GM21717 (cell line): ENCODE results near the gene UBN1.

ENCODE experiments used
- ATAC-seq: cut with Tn5 transposase; IDR thresholded peaks from one replicate; pipeline ENCODE4 v1.9.1; 2021; ENCODE audit warnings: mild to moderate bottlenecking, moderate library complexity; ENCODE audit not compliant: unreplicated experiment

The UBN1 gene

GRCh38 chr16:4904108-4904941 is 57.0 kb downstream of the UBN1 start:
- no peak for ATAC-seq

- no peak for ATAC-seq
These were observed 57.8 kb downstream of the UBN1 start for GRCh38 chr16:4904942-4905615.

GRCh38 chr16:4908854-4909401 is 61.6 kb downstream of the UBN1 start:
- no peak for ATAC-seq

DNA sequence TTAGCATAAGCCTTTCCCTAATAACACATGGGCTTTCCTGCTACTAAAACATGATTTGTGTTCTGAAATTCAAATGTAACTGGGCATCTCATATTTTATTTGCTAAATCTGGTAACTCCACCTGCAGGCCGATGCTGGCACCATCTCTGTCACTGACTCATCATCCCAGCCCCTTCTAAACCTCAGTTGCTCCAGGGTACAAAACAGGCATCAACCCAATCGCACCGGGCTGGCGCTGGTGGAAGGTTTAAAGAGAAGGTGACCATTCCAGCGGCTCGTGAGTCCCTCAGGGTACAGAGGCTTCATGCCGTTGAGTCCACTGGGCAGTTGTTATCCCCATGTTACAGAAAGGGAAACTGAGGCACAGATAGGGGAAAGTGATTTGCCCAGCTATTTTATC is 62.5 kb downstream of the UBN1 start:
- ATAC-seq, result no peak

- ATAC-seq, result no peak
These were observed 63.5 kb downstream of the UBN1 start for GRCh38 chr16:4910828-4911227.

DNA sequence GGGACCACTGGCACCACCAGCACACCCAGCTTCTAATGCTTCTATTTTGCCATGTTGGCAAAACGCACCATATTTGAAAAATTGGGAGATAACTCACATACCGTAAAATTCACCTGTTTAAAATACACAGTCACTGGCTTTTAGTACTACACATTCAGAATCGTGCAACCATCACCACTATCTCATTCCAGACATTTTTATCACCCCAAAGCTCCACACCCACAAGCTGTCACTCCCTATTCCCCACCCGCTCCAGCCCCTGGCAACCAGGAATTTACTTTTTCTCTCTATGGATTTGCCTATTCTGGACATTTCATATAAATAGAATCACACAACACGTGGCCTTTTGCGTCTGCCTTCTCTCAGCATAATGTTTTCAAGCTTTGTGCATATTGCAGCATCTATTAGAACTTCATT is 64.7 kb downstream of the UBN1 start:
- no peak for ATAC-seq

GRCh38 chr16:4913130-4913773 is 66.0 kb downstream of the UBN1 start:
- ATAC-seq, result no peak

DNA sequence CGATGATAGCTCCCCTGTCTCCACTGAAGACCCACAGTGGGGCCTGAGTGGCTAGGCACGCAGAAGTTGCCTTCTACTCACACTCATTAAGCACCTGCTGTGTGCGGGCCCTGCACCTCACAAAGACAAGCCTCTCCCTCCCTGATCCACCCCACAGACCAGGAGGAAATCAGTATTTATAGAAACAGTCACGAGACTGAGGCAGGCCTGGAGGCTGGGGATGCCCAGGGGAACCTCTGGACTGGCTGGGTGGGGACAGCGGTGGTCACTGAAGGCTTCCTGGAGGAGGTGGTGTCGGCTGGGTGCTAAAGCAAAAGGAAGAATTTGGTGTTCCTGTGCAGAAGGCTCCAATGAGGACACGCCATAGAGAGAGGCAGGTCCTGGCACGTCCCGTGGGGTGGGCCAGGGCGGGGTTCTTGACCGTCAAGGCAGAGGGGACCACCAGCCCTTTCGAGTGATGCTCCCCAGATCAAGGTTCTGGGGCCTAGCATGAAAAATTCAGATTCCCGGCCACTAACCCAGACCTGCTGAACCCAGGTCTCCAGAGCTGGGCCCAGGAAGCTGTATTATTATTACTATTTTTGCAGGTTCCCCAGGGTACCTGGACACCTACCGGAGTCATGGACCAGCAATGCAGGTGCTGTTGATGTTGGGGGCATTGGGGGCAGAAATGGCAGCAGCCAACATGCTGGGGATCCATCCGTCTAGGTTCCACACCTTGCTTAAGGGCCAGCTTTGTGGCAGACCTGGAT is 66.7 kb downstream of the UBN1 start:
- ATAC-seq, result no peak

DNA sequence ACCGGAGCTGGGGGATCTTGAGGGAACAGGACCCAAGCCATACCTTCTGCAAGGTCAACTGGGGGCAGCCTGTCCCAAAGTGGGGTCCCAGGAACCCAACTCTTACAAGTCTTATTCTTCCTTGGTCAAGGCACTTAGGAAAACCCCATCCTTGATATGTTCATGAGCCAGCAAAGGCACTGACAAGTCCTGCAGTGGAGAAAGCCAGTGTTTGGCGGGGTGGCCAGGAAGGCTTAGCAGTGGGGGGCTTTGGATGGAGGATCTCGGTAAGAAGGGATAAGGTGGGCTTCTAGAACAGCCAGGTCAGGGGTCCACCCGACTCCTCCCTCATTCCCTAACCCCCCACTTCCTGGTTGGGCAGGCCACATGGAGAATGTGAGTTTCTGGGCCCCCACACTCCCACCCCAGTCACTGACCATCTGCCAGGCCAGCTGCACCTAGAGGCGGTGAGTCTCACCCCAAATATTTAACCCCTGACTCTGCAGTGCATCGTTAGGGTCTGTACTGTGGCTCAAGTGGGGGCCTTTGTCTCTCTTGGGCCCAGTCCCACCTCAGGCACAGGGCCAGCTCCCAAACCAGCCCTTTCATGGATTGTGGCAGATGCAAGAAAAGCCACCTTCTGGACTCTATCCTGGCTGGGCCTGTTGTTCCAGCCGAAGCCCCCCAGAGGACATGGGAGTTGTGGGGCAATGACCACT is 67.4 kb downstream of the UBN1 start:
- no peak for ATAC-seq

DNA sequence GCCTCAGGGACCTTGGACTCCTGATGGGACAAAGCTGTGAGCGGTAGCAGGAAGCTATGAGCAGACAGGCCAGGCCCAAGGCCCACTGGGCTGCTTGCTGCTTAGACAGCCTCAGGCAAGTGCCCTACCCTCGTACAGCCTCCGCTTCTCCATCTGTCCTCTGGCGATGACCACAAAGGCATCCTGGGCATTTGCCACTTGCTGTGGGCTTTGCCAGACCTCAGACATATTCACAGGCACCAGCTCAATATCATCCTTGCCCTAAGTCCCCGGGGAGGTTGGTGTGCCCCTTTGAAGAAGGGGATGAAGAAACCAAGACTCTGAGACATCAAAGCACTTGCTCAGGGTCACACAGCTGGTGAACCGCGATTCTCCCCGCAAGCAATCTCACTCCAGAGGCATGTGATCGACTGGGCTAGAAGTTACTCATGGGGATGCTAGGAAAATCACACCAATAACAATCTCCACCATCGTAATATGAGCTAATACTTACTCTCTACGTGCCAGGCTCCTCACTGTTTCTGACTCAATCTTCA is 68.0 kb downstream of the UBN1 start:
- no peak for ATAC-seq

DNA sequence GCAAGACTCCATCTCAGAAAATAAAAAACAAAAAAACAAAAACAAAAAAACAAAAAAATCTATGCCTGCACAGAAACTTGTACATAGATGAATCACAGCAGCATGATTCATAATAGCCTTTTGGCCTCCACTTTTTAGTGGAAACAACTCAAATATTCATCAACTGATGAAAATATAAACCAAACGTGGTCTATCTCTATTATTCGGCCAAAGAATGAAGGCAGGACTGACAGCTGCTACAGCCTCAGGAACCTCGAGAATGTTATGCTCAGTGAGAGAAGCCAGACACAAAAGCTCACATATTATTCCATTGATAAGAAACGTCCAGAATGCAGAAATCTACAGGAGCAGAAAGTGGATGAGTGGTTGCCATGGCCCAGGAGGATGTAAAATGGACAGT is 69.8 kb downstream of the UBN1 start:
- ATAC-seq, result no peak

DNA sequence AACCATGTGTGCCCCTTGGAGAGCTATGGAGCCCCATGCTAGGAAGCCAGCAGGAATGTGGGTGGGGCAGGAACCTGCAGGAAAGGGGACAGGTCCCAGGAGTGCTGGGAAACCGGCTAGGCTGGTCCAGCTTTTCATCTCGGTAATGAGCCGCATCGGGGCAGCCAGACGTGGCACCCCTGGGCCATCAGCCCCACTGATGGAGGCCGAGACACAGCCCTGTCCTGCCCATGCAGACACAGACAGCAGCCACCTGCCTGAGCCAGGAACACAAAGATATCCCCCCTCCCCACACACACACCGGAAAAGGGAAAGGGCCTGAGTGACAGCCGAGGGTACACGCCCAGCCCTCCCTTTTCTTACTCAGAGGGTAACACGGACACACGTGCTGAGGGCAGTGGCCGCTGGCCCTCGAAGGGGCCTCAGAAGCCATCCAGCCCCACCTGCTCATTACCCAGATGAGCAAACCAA is 71.5 kb downstream of the UBN1 start:
- no peak for ATAC-seq

DNA sequence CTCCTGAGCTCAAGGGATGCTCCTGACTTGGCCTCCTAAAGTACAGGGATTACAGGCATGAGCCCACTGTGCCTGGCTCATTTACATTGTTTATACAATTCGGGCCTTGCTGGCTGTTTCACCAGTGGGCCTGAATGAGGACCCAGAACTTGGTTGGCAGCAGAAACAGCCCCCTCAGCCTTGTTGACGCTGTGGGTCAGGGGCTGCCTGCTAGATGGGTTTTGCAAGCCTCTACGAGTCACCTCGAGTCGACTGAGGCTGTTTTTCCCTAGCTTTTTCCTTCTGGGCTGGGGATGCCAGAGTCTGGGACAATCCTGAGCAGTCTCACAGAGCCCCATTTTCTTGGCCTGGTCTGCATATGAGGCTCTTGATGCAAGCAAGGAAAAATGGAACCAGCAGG is 73.5 kb downstream of the UBN1 start:
- ATAC-seq, result no peak

- no peak for ATAC-seq
These were observed 75.6 kb downstream of the UBN1 start for GRCh38 chr16:4922721-4923342.

GRCh38 chr16:4923853-4924252 is 76.6 kb downstream of the UBN1 start:
- ATAC-seq, result no peak

DNA sequence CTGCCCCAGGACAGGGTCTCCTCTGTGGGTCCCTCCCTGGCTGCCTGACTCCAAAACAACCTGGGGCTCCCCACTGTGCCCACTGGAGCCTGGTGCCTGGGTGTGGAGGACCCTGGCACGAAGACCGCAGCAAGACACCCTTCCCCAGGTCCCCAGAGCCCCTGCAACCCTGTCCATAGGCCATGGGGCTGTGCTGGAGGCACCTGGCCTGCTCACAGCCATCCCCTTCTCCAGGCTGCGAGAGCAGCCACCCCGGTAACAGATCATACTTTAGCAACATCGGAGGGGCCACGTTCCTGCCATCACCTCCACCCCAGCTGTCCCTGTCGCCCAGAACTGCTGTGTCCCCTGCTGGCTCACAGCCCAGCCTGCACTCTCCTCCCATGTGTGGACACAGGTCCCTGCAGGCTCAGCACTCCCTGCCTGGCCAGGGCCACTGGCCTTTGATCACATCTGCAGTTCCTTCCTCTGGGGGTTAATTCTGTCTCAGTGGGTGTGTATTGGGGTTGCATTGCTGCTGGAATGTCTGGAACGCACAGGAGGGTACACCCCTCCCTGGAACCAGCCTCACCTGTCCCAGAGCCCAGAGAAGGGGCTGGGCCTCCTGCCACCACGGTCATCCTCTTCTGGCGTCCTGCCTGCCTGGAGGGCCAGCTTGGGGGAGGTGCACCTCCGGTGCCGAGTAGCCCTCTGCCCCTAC is 77.5 kb downstream of the UBN1 start:
- no peak for ATAC-seq

GRCh38 chr16:4925293-4925607 is 78.0 kb downstream of the UBN1 start:
- no peak for ATAC-seq

- no peak for ATAC-seq
These were observed 78.5 kb downstream of the UBN1 start for GRCh38 chr16:4925791-4926190.

- no peak for ATAC-seq
These were observed 79.6 kb downstream of the UBN1 start for GRCh38 chr16:4926928-4927327.
